Measurements from ENCODE around the gene CLDN1. TPM values are rescaled to one million over a fixed set of nuclear protein-coding genes. Genes with fewer than 3 reads are reported as not detected.

The CLDN1 gene
- total and polyA plus RNA-seq, 12 donors = 0.10 to 0.78 (median 0.17) TPM; not detected in 2

DNA sequence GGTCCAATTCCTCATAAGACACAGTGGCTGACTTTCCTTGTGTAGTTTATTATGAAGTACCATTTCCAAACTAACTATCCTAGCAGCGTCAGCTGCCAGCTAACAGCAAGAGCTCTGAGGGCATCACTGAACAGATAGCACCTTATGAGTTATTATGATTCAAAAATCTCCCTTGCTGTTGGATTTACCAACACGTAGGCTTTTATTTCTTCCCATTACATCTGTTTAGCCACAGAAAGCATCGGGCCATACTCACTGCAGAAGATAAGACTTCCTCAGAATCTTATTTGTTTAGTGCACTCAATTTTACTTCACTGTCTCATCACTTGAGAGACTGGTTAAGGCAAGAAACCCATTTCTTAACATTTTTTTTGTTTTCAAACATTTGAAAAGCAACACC is 16.2 kb downstream of the CLDN1 start:
- DNase-seq (no peak), ATAC-seq (no peak)
- intact Hi-C loops (cut with DNase I) = loop anchor here in 1 of 10 donors (5.0 kb wide), 1 partner anchor 74 kb away; no protein-coding TSS in a partner anchor
- Histone ChIP-seq H3K36me3 (no peaks in the 10 kb centered on the region), H3K9me3 (no peaks in the 10 kb centered on the region), H3K4me3 (no peak overlapping the region), H3K4me1 (no peaks in the 10 kb centered on the region), H3K27ac (no peak overlapping the region), H3K27me3 (peaks cover 0 to 2% (median 0%) of the 10 kb centered on the region in 7 donors)
- no peak for TF ChIP-seq CTCF (IDR thresholded peaks at IDR 0.05)
- 62 to 66% methylated on average over 3 of the region's 3 CpGs for WGBS, 2 donors

DNA sequence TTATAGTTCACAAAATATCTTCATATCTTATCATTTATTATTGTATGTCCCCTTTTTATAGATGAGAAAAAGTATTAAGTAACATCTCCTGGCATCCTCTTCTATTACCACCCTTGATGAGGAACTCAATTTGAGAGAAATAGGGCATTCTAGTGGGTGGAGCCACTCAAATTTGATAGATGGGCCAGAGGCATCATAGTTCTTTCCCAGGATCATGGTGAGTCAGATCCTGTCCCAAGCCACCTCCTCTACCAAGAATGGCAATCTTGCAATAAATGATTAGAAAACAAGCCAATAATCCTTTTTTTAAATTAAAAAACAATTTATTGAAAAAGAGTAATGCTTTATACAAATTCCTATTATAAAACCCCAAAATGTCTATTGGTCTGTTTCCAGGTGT is 16.8 kb downstream of the CLDN1 start:
- Histone ChIP-seq H3K27me3 (peaks cover 0 to 2% (median 0%) of the 10 kb centered on the region in 7 donors), H3K27ac (no peak overlapping the region), H3K9me3 (no peaks in the 10 kb centered on the region), H3K4me1 (no peaks in the 10 kb centered on the region), H3K4me3 (no peak overlapping the region), H3K36me3 (no peaks in the 10 kb centered on the region)
- ATAC-seq (no peak), DNase-seq (no peak)
- intact Hi-C loops (cut with DNase I) = loop anchor here in 1 of 10 donors (5.0 kb wide), 1 partner anchor 73 kb away; no protein-coding TSS in a partner anchor
- TF ChIP-seq CTCF (IDR thresholded peaks at IDR 0.05) = no peak

GRCh38 chr3:190303884-190304283 is 18.4 kb downstream of the CLDN1 start:
- intact Hi-C loops (cut with DNase I) = no loop called here
- WGBS, 2 donors = 85 to 91% methylated on average over 1 of the region's 1 CpG
- no peak overlapping the region for H3K27ac ChIP-seq

DNA sequence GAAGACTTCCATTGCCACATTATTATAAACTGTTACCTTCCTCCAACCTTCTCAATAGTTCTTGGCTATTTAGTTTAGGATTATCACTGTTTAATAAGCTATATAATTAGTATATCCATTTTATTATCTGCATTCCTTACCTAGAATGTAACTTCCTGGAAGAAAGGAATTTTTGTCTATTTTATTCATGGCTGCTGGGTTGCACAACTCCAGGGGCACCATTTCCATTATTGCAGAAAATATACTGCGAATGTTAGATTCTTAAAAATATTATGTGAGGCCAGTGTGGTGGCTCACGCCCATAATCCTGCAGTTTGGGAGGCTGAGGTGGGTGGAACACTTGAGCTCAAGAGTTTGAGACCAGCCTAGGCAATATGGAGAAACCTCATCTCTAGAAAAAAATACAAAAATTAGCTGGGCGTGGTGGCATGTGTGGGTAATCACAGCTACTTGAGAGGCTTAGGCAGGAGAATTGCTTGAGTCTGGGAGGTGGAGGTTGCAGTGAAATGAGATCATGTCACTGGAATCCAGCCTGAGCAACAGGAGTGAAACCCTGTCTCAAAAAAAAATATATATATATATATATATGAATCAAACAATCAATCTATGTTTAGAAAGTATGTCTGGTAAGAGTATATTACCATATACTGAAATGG is 19.9 kb downstream of the CLDN1 start:
- H3K27ac ChIP-seq = no peak overlapping the region
- no peaks in the 10 kb centered on the region for H3K9me3 ChIP-seq
- peaks cover 0 to 8% (median 0%) of the 10 kb centered on the region in 7 donors for H3K27me3 ChIP-seq
- no peaks in the 10 kb centered on the region for H3K4me1 ChIP-seq
- no peaks in the 10 kb centered on the region for H3K36me3 ChIP-seq
- DNase-seq (no peak), ATAC-seq (no peak)
- 87 to 90% methylated on average over 3 of the region's 3 CpGs for WGBS, 2 donors
- intact Hi-C loops (cut with DNase I) = no loop called here
- TF ChIP-seq CTCF (IDR thresholded peaks at IDR 0.05) = no peak
- no peak overlapping the region for H3K4me3 ChIP-seq

More at GRCh38 chr3:190303884-190304283, 18.4 kb downstream of the CLDN1 start:
- no peak for ATAC-seq
- H3K9me3 ChIP-seq = no peaks in the 10 kb centered on the region
- H3K4me3 ChIP-seq = no peak overlapping the region
- no peaks in the 10 kb centered on the region for H3K36me3 ChIP-seq
- no peaks in the 10 kb centered on the region for H3K4me1 ChIP-seq
- no peak for TF ChIP-seq CTCF (IDR thresholded peaks at IDR 0.05)
- peaks cover 0 to 8% (median 0%) of the 10 kb centered on the region in 7 donors for H3K27me3 ChIP-seq
- DNase-seq = no peak
